HUES48 (cell line): ENCODE data around the gene AGTRAP.

Experiments
- H3K27ac ChIP-seq: one replicate; pipeline ENCODE4 v1.7.0; 2013; ENCODE audit warnings: low read depth, low read length, inconsistent platforms
- H3K27me3 ChIP-seq: 2 replicates; pipeline ENCODE4 v1.6.1; 2013; ENCODE audit warnings: mild to moderate bottlenecking, low read length; ENCODE audit not compliant: control insufficient read depth, insufficient read depth
- H3K36me3 ChIP-seq: 2 replicates; pipeline ENCODE4 v1.6.1; 2013; ENCODE audit warnings: low read length; ENCODE audit not compliant: control insufficient read depth, insufficient read depth
- H3K4me1 ChIP-seq: 2 replicates; pipeline ENCODE4 v1.6.1; 2013; ENCODE audit warnings: mild to moderate bottlenecking, low read length; ENCODE audit not compliant: control insufficient read depth, insufficient read depth
- H3K4me3 ChIP-seq: 2 replicates; pipeline ENCODE4 v1.5.1; 2013; ENCODE audit warnings: mild to moderate bottlenecking, low read depth, low read length
- H3K9ac ChIP-seq: 2 replicates; pipeline ENCODE4 v1.6.1; 2013; ENCODE audit warnings: mild to moderate bottlenecking, low read depth, low read length, moderate library complexity
- H3K9me3 ChIP-seq: 2 replicates; pipeline ENCODE4 v1.6.1; 2013; ENCODE audit warnings: low read length; ENCODE audit not compliant: control insufficient read depth, insufficient read depth

The AGTRAP gene

GRCh38 chr1:11722538-11722937, 13.4 kb upstream of the AGTRAP start:
- no peaks in the 10 kb centered on the region for H3K27me3 ChIP-seq
- H3K36me3 ChIP-seq = peaks cover 11% of the 10 kb centered on the region; the same call in 1 of the 2 replicates
- no peaks in the 10 kb centered on the region for H3K9me3 ChIP-seq
- no peak overlapping the region for H3K9ac ChIP-seq
- H3K4me1 ChIP-seq = peaks cover 12% of the 10 kb centered on the region
- H3K27ac ChIP-seq = no peak overlapping the region
- no peak overlapping the region for H3K4me3 ChIP-seq

- H3K4me3 ChIP-seq = no peak overlapping the region
- peaks cover 26% of the 10 kb centered on the region for H3K4me1 ChIP-seq
- H3K9ac ChIP-seq = no peak overlapping the region
- H3K9me3 ChIP-seq = no peaks in the 10 kb centered on the region
- no peaks in the 10 kb centered on the region for H3K27me3 ChIP-seq
- H3K27ac ChIP-seq = peak overlapping the region; percentile 64
- H3K36me3 ChIP-seq = peaks cover 7% of the 10 kb centered on the region; the same call in 1 of the 2 replicates
These were observed 10.3 kb upstream of the AGTRAP start for GRCh38 chr1:11725616-11726015.

- Histone ChIP-seq H3K9ac (no peak overlapping the region), H3K27me3 (no peaks in the 10 kb centered on the region), H3K4me1 (peaks cover 34% of the 10 kb centered on the region), H3K36me3 (no peaks in the 10 kb centered on the region), H3K9me3 (no peaks in the 10 kb centered on the region), H3K27ac (peak overlapping the region; percentile 11), H3K4me3 (no peak overlapping the region)
These were observed 8.8 kb upstream of the AGTRAP start for GRCh38 chr1:11727119-11727518.

- no peak overlapping the region for H3K27ac ChIP-seq
- H3K9ac ChIP-seq = no peak overlapping the region
- no peaks in the 10 kb centered on the region for H3K36me3 ChIP-seq
- H3K9me3 ChIP-seq = no peaks in the 10 kb centered on the region
- H3K4me3 ChIP-seq = no peak overlapping the region
- H3K4me1 ChIP-seq = peaks cover 35% of the 10 kb centered on the region
- no peaks in the 10 kb centered on the region for H3K27me3 ChIP-seq
These were observed 7.7 kb upstream of the AGTRAP start for GRCh38 chr1:11728126-11728806.

- H3K9me3 ChIP-seq = no peaks in the 10 kb centered on the region
- H3K36me3 ChIP-seq = no peaks in the 10 kb centered on the region
- H3K4me1 ChIP-seq = peaks cover 35% of the 10 kb centered on the region
- H3K9ac ChIP-seq = no peak overlapping the region
- peak overlapping the region; percentile 3 for H3K27ac ChIP-seq
- H3K27me3 ChIP-seq = no peaks in the 10 kb centered on the region
- H3K4me3 ChIP-seq = no peak overlapping the region
These were observed 6.8 kb upstream of the AGTRAP start for GRCh38 chr1:11729155-11729497.

- Histone ChIP-seq H3K4me1 (peaks cover 35% of the 10 kb centered on the region), H3K4me3 (no peak overlapping the region), H3K9ac (no peak overlapping the region), H3K27me3 (no peaks in the 10 kb centered on the region), H3K27ac (peak overlapping the region; percentile 3), H3K36me3 (no peaks in the 10 kb centered on the region), H3K9me3 (no peaks in the 10 kb centered on the region)
These were observed 6.2 kb upstream of the AGTRAP start for GRCh38 chr1:11729498-11730428.

GRCh38 chr1:11730429-11730891, 5.5 kb upstream of the AGTRAP start:
- Histone ChIP-seq H3K4me1 (peaks cover 28% of the 10 kb centered on the region), H3K4me3 (no peak overlapping the region), H3K9ac (no peak overlapping the region)

GRCh38 chr1:11731691-11732283, 4.1 kb upstream of the AGTRAP start:
- peak overlapping the region; percentile 7; the same call in 1 of the 2 replicates for H3K4me3 ChIP-seq
- no peaks in the 10 kb centered on the region for H3K36me3 ChIP-seq
- no peaks in the 10 kb centered on the region for H3K9me3 ChIP-seq
- peaks cover 27% of the 10 kb centered on the region for H3K4me1 ChIP-seq
- H3K27ac ChIP-seq = peak overlapping the region; percentile 33
- H3K9ac ChIP-seq = no peak overlapping the region
- H3K27me3 ChIP-seq = no peaks in the 10 kb centered on the region

More at GRCh38 chr1:11730429-11730891, 5.5 kb upstream of the AGTRAP start:
- Histone ChIP-seq H3K9me3 (no peaks in the 10 kb centered on the region), H3K36me3 (no peaks in the 10 kb centered on the region), H3K27ac (no peak overlapping the region), H3K27me3 (no peaks in the 10 kb centered on the region)

GRCh38 chr1:11733306-11733705, 2.6 kb upstream of the AGTRAP start:
- Histone ChIP-seq H3K27me3 (no peaks in the 10 kb centered on the region), H3K36me3 (0 out of 2 replicates have a peak, but pooled peaks cover 1% of the 10 kb centered on the region), H3K9me3 (no peaks in the 10 kb centered on the region), H3K4me3 (no peak overlapping the region), H3K4me1 (peaks cover 40% of the 10 kb centered on the region), H3K27ac (no peak overlapping the region), H3K9ac (no peak overlapping the region)

GRCh38 chr1:11735531-11735853, 444 bp upstream of the AGTRAP start:
- H3K9ac ChIP-seq = no peak overlapping the region

More at GRCh38 chr1:11735531-11735853, 444 bp upstream of the AGTRAP start:
- peak overlapping the region; percentile 93 for H3K4me3 ChIP-seq
- peaks cover 31% of the 10 kb centered on the region for H3K4me1 ChIP-seq
- H3K9me3 ChIP-seq = no peaks in the 10 kb centered on the region
- H3K27ac ChIP-seq = no peak overlapping the region
- H3K27me3 ChIP-seq = no peaks in the 10 kb centered on the region
- H3K36me3 ChIP-seq = 0 out of 2 replicates have a peak, but pooled peaks cover 9% of the 10 kb centered on the region
